Adrenal gland (tissue), 5 donors: ENCODE data around the gene ISG20L2.

Experiments used
- CTCF ChIP-seq, 6 experiments: fragments of 450-650 bp in 4 of 6; fragments of 200-600 bp in 2 of 6; sonication (generic) in 1 of 6; IDR thresholded peaks; 1 replicate in 5 of 6; 2 replicates in 1 of 6; pipeline versions ENCODE4 v1.5.1 to v1.8.0; 2016 to 2021; ENCODE audit warnings: antibody characterized with exemption in 6 of 6, mild to moderate bottlenecking in 2 of 6, moderate library complexity in 1 of 6
- POLR2A ChIP-seq, 2 donors: fragments of 450-650 bp; IDR thresholded peaks; one replicate each; pipeline ENCODE4 v1.6.1; 2017; ENCODE audit warnings: antibody characterized with exemption in 2 of 2, mild to moderate bottlenecking in 2 of 2, moderate library complexity in 1 of 2
- donor health status: DM: no; HTN: no; CAD: no.

- TF ChIP-seq CTCF (IDR thresholded peaks at IDR 0.05): no peak
- no peak for TF ChIP-seq POLR2A (IDR thresholded peaks at IDR 0.05)
These were observed 24.8 kb downstream of the ISG20L2 start for GRCh38 chr1:156703741-156704140.
